Subcutaneous preadipocyte (primary cell): ENCODE measurements around the gene PPP1R11. TPM values are rescaled to one million over a fixed set of nuclear protein-coding genes. Genes with fewer than 3 reads are reported as not detected.

ENCODE experiments used
- small RNA-seq: library from RNA; depleted of rRNA; stranded (forward); fragments of <200 nt; gene quantifications from one replicate; pipeline ENCODE3, GENCODE V24; 2012
- total RNA-seq: library from RNA; depleted of rRNA; stranded (reverse); fragments of >200 nt; gene quantifications from 2 replicates; pipeline ENCODE4 v1.2.3, GENCODE V29; 2012

Gene PPP1R11, protein sequence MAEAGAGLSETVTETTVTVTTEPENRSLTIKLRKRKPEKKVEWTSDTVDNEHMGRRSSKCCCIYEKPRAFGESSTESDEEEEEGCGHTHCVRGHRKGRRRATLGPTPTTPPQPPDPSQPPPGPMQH
- 29.9 and 30.1 TPM in 2 replicates for total RNA-seq

DNA sequence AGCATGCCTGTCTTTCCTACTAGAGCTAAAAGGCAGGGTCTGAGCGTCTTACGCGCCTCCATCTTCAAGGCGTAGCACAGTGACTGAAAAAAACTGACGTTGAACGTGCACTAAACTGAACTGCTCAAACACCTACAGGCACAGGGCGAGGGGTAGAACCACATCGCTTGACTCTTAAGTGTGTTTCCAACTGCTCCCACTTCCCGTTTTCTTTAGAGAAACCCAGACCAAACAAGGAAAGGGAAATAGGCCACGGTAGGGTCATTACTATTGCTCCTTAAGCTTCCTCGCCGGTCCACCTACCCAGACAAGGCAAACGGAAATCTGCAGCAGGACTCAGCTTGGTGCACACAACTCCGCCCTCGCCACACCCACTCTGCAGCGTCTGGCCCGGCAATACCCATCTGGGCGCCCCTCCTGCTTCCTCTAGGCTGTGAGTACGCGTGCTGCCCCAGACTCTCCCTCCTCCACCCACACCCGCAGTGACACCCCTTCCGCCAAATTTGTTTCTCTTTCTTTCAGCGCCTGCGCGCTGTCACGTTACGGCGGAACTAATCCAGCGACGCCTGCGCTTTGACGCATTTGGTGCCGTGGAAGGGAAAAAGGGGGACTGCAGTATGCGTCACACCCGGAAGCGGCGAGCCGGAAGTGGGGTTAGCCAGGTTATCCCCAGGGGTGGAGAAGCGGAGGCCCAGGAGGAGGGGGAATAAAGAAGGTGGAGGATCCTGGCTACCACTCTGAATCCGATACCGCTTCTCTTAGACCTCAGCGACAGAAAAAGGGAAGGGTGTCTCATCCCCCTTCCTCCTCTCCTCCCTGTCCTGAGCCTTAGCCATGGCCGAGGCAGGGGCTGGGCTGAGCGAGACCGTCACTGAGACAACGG is at the start of gene PPP1R11:
Gene PPP1R11 (plus strand): TSS at position 622 of the 883 bp plus-strand sequence. CDS start 213 bp downstream, at position 835.

DNA sequence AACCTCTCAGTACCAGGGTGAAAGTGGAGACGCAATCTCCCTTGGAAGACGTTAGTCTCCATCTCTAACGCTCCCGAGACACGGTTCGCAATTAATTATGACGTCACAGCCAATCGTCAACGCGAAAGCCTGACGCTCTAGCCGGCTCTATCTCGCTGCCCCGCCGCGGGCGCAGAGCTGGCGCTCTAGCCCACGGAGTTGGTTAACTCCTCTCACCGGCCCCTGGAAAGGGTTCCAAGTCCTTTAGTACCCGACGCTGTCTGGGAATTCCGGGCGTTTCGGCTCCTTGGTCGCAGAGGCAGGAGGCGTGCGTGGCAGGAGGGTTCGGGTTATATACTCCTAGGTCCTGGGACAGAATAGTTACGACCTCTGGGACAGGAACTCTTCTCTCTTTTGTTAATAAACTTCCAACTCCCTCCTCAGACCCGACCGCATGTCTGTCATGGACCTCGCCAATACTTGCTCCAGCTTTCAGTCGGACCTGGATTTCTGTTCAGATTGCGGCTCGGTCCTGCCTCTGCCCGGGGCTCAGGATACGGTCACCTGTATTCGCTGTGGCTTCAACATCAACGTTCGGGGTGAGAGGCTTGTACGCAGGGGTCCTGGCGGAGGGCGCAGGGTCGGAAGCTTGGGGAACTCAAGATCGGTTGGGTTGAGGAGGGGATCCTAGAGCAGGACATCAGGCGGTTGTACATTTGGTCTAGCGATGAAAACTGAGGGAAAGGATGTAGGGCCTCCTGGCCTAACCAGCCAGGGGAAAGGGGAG is 5.7 kb upstream of the PPP1R11 start, which contains the start of gene POLR1H:
Gene POLR1H (plus strand): TSS at position 174 of the 766 bp plus-strand sequence. CDS start 260 bp downstream, at position 434.

DNA sequence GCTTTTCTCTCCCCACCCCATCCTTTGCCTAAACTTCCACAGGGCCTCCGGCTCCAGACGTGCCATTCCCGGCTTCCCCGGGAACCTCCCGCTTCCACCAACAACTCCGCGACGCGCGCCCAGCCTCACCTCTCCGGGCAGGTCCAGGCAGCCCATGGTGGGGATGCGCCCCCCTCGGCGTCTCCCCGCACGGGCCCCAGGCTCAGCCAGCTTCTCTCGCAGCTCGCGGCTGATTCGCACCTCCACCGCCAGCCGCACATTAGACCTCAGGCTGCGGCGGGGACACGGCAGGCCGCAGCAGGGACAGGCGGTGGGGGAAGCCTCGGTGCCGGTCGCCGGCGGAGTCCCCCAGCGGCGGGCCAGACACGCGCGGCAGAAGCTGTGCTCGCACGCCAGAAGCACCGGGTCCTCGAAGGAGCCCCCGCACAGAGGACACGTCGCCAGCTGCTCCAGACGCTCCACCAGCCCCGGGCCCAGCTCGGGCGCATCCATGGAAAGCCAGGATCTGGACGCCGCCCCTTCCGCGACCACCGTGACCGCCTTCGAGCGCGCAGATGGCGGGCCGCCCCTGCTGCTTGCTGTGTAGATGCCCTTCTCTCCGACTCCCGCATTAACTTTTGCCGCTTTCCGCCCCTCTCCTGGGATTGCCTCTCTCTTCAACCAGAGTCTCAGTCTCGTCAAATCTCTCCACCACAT is 8.2 kb downstream of the PPP1R11 start, which contains the start of gene RNF39:
Gene RNF39 (minus strand): TSS at position 676 of the 696 bp plus-strand sequence. CDS start 184 bp downstream, at position 492.

DNA sequence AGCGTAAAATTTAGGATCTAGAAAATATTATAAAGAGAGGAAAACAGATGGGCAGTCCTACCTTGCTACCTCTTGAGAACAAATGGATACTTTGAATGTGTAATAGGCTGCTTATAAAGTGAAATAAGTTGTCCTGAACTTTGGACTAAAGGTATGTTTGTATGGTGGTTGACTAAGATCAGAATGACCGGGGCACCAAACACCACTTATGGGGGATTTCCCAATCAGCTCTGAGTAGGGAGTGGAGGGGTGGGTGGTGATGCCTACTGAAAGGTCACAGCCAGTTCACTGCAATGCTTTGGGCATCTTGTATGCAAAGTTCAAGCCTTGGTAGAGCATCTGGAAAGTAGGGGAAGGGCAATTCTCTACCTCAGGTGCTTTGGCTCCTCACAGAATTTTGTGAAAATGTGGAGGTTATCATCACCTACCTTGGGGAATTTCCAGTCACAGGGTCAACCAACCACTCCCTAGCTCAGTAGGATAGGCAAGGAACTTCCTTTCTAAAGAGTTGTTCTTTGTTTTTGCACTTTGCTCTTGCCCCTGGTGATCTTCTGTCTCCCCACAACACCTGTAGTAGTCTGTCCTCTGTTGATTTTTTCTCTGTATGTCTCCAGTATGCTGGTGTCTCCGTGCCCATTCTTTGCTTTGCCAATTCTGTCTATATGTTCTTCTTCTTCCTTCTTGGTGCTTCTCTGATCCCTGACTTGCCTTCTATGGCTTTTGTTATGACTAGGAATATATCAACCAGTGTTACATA is 46.2 kb downstream of the PPP1R11 start, which contains the start of gene TRIM31:
Gene TRIM31 (minus strand): TSS at position 88 of the 757 bp plus-strand sequence. CDS start 285 bp downstream, outside the sequence.

Small RNA genes within 50 kb of the gene (small RNA-seq; reads per million reads assigned to genes)
- gene RF02218 (not detected), gene RF02219 (not detected), gene RF02220 (not detected)

Other genes starting within 250 kb of the PPP1R11 start
- gene HLA-G, start 239.4 kb upstream of the PPP1R11 start, total RNA-seq, result 0.20 TPM in 1 of 2 replicates, not detected in the other
- gene HLA-A, start 124.7 kb upstream of the PPP1R11 start, total RNA-seq, result 200 and 228 TPM in 2 replicates
- 28.7 and 38.6 TPM in 2 replicates for gene POLR1H, start 5.9 kb upstream of the PPP1R11 start, total RNA-seq
- not detected in 2 replicates for gene RNF39, start 8.6 kb downstream of the PPP1R11 start, total RNA-seq
- not detected in 2 replicates for gene TRIM31, start 45.9 kb downstream of the PPP1R11 start, total RNA-seq
- gene TRIM40, start 68.9 kb downstream of the PPP1R11 start, total RNA-seq, result not detected in 2 replicates
- not detected in 2 replicates for gene TRIM10, start 94.0 kb downstream of the PPP1R11 start, total RNA-seq
- gene TRIM15, start 96.3 kb downstream of the PPP1R11 start, total RNA-seq, result not detected in 2 replicates
- gene TRIM26, start 146.2 kb downstream of the PPP1R11 start, total RNA-seq, result 16.5 and 19.4 TPM in 2 replicates